GM21367 (cell line): ENCODE measurements around the gene PLOD1.
"Not testable (repeated sequence)": the region's sequence is repeated elsewhere in the genome, so short reads cannot be mapped to it uniquely, and the experiment has no call there.

Source experiments
- ATAC-seq: cut with Tn5 transposase; IDR thresholded peaks from one replicate; pipeline ENCODE4 v1.9.1; 2021; ENCODE audit not compliant: unreplicated experiment

PLOD1 gene

DNA sequence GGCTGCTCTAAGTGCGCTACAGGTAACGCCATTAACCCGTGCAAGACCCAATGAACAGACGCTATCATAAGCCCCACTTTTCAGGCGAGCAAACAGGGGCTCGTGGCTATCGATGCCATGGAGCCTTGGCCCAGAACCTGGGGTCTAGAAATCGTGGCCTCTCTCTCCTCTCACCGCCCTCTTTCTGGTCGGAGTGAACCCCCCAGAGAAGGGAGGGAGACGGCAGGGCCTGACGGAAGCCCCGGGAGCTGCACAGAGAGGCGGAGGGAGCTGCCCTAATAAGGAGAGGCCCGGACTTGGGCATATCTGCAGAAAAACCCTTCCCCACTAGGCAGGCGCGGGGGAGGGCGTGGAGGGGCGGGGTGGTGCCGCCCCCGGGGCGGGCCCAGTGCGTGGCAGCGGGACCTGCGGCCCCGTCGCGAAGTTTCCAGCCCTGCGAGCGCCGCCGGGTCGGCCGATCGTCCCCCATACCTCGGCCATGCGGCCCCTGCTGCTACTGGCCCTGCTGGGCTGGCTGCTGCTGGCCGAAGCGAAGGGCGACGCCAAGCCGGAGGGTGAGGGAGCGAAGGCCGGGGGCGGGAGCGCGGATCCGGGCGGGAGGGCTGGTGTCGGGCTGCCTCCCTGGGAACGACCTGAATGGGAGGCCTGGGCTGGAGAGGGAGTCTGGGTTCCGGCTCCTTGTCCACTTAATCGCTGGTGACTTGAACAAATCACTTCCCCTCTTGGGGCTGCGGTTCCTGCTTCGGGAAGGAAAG lies at the start of gene PLOD1:
PLOD1 (plus strand) TSS at position 416 of the 755 bp plus-strand sequence; CDS start at position 479, 63 bp downstream.
- peak; percentile 79 for ATAC-seq

DNA sequence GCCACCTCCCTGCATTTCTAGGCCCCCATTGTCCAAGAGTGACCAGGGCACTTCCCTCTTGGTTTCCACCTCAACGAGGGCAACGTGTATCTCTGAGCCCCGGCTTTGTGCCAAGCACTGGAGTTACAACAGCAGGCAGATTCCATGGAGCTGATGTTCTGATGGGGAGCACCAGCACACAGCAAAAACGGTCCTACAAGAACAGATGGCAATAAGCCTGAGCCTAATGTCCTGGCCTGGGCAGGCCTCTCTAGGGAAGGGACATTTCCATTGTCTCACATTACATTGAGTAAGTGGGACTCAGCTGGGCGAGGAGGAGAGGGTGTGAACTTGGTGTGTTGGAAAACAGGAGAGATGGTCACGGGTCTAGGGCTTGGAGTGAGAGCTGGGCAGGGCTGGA lies 48.6 kb upstream of the PLOD1 start:
- no peak for ATAC-seq

DNA sequence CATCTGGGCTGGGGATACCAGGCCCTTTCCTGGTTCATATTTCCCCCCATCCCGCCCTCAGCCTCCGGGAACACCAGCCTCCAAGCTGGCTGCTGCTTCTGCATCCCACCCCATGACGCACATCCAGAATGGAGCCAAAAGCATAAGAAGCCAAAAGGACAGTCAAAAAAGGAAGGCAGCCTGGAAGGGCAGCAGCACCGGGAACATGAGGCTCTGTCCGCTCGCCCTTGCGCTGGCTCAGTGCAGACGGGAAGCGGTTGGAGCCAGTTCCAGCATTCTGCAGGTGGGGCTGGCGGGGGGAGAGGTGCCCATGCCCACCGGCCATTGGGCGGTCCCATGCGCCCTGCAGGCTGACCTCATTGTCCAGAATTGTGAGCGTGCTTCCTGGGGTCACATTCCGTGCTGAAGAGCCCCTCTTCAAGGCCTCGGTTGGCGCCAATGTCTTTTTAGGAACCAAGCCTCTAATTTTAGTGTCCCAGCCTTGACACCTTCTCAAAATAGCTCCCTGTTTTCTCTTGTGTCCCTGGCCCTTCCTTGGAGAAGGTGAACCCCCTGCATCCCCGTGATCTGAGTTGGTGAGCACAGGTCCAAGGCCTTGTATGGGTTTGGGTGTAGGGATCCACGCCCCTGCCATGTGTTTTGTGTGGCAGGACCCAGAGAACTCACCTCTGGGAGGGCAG lies 47.4 kb upstream of the PLOD1 start:
- no peak for ATAC-seq

- no peak for ATAC-seq
Observed at GRCh38 chr1:11887666-11888007, 46.9 kb upstream of the PLOD1 start.

DNA sequence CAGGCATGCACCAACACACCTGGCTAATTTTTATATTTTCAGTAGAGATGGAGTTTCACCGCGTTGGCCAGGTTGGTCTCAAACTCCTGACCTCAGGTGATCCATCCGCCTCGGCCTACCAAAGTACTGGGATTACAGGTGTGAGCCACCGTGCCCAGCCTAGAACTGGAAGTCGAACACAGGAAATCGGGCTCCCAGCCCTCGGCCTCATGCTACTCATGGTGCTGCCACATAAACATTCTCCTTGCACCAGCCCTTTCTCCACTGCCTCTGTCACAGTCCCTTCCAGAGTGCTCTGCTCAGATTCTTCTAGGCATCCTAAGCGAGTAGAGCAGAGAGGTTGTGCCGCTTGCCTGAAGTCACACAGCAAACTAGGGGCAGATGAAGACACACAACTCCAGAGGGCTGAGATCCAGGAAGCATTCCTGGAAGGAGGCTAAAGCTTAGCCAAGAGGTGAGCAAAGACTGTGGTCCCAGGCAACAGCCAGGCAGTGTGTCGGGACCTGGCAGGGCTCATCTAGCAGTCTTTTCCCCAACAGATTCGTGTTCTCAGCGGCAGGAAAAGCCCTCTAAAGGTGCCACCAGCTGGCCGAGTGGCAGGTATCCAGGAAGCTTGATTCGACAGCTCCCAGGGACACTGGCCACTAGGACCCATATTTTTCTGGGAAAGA lies 46.2 kb upstream of the PLOD1 start:
- ATAC-seq = no peak

- ATAC-seq = no peak
Observed at GRCh38 chr1:11888877-11889208, 45.7 kb upstream of the PLOD1 start.

DNA sequence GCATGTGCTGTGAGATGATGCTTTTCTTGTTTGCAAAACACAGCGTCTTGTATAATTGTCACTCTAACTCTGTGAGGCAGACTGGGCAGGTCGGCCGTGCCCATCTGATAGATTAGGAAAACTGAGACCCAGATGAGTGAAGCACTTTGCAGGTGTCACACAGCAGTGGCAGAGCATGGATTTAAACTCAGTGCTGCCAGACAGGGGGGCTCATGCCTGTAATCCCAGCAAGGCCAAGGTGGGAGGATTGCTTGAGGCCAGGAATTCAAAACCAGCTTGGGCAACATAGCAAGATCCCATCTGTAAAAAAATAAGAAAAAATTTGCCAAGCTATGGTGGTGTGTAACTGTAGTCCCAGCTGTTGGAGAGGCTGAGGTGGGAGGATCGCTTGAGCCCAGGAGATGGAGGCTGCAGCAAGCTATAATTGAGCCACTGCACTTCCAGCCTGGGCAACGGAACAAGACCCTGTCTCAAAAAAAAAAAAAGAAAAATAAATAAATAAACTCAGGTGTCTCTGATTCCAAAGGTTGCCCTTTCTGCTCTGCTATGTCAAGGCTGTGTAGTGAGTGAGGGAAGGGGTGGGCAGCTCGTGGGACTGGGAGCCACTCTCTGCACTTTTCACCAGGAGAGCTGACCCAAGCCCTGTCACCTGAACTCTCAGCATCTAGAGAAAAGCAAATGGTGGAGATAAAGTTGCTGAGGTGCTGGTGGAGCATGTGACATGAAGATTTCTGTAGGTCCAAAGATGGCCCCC lies 42.9 kb upstream of the PLOD1 start:
- ATAC-seq = no peak

DNA sequence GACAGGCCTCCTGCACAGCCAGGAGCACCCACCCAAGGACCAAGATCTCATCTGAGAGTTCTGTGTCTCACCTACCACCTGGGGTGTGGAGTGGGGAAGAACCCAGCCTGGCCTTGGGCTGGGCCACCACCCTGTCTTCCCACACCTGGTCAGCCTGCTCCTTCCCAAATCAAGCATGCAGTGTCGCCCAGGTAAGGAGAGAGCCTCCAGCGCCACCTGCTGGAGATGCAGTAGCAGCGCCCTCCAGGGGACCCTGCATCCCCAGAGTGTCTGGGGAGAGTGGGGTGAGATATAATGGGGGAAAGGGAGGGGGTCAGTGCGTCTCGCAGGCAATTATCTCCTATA lies 40.6 kb upstream of the PLOD1 start:
- no peak for ATAC-seq

DNA sequence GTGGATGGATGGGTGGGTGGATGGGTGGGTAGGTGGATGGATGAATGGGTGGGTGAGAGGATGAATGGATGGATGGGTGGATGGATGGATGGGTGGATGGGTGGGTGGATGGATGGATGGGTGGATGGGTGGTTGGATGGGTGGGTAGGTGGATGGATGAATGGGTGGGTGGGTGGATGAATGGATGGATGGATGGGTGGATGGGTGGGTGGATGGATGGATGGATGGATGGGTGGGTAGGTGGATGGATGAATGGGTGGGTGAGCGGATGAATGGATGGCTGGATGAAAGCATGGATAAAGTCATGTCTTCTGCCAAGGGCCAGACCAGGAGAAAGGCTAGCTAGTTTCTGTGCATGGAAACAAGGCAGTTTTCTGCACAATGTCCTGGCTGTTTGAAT lies 40.0 kb upstream of the PLOD1 start:
- not testable (repeated sequence) for ATAC-seq

DNA sequence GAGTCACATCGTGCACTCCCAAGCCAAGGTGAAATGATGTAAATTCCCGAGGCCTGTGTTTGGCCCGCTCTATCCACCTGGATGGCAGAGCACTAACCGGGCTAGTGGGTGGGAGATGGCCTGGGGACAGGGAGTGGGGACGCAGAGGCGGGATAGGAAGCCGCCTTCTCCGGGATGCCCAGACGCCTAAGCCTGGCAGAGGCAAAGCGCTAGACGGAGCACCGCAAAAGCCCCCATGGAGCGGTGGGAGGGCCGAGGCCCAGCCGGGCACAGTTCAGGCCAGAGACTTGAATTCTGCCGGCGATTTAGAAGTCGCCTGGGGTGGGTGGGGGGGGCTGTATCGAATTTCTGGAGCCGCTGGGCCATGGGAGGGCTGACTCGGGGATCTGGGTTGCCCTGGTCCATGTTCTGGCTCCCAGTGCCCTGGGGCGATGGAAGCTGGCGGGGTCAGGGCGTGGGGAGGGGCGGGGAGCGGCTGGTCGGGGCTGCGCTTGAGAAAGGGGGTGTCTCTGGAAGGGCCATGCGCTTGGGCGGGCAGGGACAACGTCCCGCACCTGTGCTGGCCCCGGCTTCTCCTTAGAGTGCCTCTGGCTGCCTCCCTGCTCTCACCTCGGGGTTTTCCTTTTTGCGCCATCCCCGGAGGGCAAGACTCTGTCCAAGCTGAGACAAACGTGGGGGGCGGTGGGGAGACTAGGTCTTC lies 36.3 kb upstream of the PLOD1 start:
- no peak for ATAC-seq

DNA sequence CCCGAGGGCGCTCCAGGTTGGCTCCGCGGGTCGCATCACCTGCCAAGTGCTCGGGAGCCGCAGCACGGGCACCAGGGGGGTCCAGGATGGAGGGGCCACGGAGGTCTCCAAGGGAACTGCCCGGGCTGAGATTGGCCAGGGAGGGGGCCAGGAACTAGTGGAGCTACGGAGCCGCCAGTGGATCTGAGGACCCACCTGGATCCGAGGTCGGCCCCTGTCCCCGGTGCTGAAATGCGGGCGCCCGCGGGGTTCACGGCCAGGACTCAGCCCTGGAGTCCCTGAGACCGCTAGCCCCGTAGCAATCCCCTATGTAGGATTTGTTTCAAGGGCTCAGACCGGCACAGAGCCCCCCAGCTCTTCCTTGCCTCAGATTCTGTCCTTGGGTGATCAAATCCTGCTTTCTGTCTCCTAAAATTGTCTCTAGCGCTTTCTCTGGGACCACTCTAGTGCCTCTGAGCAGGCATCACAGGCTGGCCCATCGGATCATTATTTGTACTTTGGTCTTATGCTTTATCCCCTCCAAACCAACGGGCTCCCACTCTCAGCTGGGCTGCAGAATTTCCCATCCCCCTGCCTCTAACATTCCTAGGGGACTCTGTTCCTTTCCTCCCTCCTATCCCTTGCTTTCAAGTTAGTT lies 35.6 kb upstream of the PLOD1 start:
- ATAC-seq = no peak

DNA sequence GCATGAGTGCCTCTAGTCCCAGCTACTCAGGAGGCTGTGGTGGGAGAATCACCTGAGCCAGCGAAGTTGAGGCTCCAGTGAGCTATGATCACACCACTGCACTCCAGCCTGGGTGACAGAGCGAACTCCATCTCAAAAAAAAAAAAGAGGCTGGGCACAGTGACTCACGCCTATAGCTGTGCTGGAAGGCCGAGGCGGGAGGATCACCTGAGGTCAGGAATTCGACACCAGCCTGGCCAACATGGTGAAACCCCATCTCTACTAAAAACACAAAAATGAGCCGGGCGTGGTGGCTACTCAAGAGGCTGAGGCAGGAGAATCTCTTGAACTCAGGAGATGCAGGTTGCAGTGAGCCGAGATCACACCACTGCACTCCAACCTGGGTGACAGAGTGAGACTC lies 33.1 kb upstream of the PLOD1 start:
- not testable (repeated sequence) for ATAC-seq

DNA sequence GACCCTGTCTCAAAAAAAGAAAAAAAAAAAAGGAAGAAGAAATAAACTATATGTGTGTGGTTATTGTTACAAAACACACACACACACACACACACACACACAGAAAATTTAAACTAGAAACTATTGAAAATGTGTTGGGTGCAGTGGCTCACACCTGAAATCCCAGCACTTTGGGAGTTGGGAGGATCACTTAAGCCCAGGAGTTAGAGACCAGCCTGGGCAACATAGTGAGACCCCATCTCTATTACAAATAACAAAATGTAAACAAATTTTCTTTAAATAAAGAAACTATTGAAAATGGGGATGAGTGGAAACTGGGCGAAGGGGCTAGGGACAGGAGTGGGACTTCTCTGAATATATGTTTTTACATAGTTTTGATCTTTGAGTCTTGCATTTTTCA lies 31.3 kb upstream of the PLOD1 start:
- no peak for ATAC-seq

- ATAC-seq = not testable (repeated sequence)
Observed at GRCh38 chr1:11904156-11904555, 30.4 kb upstream of the PLOD1 start.

DNA sequence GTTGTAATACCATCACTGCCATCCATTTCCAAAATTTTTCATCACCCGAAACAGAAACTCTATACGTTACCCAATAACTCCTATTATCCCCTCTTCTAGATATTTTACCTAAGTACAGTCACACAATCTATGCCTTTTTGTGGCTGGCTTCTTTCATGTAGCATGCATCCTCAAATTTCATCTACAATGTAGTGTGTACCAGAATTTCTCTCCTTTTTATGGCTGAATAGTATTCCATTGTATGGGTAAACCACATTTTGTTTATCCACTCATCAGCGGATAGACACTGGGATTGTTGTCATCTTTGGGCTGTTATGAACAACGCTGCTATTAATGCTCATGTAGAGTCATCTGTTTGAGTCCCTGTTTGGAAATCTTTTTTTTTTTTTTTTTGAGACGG lies 29.5 kb upstream of the PLOD1 start:
- ATAC-seq = no peak

DNA sequence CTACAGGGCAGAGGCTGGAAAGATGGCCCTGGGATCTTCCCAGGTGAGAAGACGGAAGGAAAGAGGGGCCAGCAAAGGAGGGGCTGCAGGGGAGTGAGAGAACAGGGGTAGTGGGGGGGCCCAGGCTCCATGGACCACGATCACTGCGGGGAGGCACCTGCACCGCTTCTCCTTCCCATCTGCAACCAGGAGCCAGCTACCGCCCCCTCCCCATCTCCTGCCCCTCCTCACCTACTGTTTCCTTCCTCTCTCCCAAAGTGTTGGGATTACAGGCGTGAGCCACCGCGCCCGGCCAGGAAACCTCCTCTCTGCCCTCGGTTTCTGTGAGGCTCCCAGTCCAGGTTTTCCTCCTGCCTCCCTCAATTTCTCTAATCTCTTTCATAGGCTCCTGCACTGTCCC lies 27.6 kb upstream of the PLOD1 start:
- no peak for ATAC-seq

GRCh38 chr1:11907275-11908094 lies 27.0 kb upstream of the PLOD1 start:
- ATAC-seq = peak; percentile 32

DNA sequence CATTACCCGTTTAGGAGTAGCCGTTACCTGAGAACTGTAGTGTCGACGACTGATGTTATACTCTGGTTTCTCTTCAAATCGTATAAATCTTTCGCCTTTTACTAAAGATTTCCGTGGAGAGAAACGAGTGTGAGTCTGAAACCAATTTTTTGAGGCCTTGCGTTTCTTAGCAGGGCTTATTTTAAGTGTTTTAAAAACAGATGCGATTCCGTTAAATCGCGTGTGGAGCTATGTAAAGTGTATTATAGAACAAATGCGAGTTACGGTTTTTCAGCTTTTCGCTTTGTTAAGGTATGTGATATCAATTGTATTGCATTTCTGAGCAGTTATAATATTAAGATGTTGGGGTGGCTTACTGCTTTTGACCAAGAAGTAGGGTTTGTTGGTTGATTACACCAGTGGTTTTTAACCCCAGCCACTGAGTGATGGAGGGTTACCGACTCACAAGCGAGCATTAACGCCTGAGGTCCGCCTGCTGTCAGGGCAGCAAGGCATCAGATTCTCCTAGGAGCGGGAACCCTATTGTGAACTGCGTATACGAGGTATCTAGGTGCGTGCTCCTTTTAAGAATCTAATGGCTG lies 26.3 kb upstream of the PLOD1 start:
- ATAC-seq = peak; percentile 35

DNA sequence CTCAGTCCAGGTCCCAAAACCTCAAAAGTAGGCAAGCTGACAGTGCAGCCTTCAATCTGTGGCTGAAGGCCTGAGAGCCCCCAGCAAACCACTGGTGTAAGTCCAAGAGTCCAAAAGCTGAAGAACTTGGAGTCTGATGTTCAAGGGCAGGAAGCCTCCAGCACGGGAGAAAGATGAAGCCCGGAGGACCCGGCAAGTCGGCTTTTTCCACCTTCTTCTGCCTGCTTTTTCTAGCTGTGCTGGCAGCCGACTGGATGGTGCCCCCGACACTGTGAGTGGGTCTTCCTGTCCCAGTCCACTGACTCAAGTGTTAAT lies 23.6 kb upstream of the PLOD1 start:
- ATAC-seq = not testable (repeated sequence)

DNA sequence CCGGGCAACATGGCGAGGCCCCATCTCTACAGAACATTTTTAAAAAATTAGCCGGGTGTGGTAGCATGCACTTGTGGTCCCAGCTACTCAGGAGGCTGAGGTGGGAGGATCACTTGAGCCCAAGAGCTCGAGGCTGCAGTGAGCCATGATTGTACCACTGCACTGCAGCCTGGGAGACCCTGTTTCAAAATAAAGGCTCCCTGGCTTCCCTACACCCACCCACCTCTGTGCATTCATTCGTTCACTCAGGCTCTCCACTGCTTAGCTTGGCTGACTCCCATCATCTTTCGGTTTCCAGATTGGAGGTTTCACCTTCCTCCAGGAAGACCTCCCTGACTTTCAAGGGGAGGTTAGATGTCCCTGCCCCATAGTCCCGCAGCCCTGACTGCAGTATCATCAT lies 22.5 kb upstream of the PLOD1 start:
- no peak for ATAC-seq
